ENCODE data around the gene ROCK2.

ROCK2 gene

GRCh38 chr2:11157296-11157695 lies 187.1 kb downstream of the ROCK2 start:
- Histone ChIP-seq H3K27ac (ENCODE audit: low read length) (no peak overlapping the region), H3K4me3 (ENCODE audit: low read depth in 1 of 2, low read length in 2 of 2) (no peak overlapping the region), H3K9me3 (ENCODE audit: control insufficient read depth in 1 of 2, low read length in 2 of 2) (no peaks in the 10 kb centered on the region), H3K4me1 (ENCODE audit: control insufficient read depth in 1 of 2, insufficient read depth in 2 of 2, low read length in 2 of 2) (peaks cover 0 to 12% of the 10 kb centered on the region in 2 donors), H3K36me3 (ENCODE audit: control insufficient read depth in 1 of 2, insufficient read depth in 2 of 2, low read length in 2 of 2) (no peaks in the 10 kb centered on the region), H3K27me3 (ENCODE audit: low read depth, low read length) (no peaks in the 10 kb centered on the region)

DNA sequence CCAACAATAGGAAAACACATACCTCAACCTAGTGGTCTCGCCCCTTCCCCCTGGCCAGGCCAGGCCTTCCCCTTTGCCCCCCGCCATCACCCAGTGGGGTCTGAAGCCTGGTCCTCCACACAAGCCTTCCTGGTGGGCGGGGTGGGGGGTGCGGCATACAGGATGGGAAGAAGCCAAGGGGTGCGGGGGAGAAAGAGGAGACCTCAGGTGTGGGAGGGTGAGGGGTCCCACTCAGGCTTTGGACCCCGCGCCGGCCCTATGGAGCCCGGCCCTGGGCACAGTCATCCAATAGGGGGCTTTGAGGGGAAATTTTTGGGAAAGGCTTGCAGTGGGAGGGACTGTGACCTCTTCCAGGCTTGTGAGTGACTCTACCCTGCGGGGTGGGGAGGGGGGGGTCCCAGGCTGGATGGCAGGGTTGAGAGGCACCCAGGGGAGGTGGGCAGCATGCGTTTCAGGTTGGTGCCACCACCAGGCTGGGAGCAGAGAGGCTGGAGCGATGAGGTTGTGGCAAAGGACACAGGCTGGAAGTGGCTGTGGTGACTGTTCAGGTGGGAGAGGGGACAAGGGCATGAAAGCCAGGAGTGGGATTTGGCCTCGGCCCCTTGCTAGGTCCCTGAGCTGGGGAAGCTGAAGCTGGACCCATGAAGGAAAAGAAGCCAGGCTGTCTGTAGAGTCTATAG lies 187.9 kb downstream of the ROCK2 start:
- Histone ChIP-seq H3K4me3 (ENCODE audit: low read depth in 1 of 2, low read length in 2 of 2) (peak overlapping the region; percentile 70 to 91), H3K9me3 (ENCODE audit: control insufficient read depth in 1 of 2, low read length in 2 of 2) (no peaks in the 10 kb centered on the region), H3K4me1 (ENCODE audit: control insufficient read depth in 1 of 2, insufficient read depth in 2 of 2, low read length in 2 of 2) (peaks cover 0 to 12% of the 10 kb centered on the region in 2 donors), H3K36me3 (ENCODE audit: control insufficient read depth in 1 of 2, insufficient read depth in 2 of 2, low read length in 2 of 2) (no peaks in the 10 kb centered on the region), H3K27me3 (ENCODE audit: low read depth, low read length) (no peaks in the 10 kb centered on the region), H3K27ac (ENCODE audit: low read length) (no peak overlapping the region)

- Histone ChIP-seq H3K9me3 (ENCODE audit: control insufficient read depth in 1 of 2, low read length in 2 of 2) (no peaks in the 10 kb centered on the region), H3K36me3 (ENCODE audit: control insufficient read depth in 1 of 2, insufficient read depth in 2 of 2, low read length in 2 of 2) (no peaks in the 10 kb centered on the region), H3K4me3 (ENCODE audit: low read depth in 1 of 2, low read length in 2 of 2) (peak within 1 kb of the TSS; percentile 70 to 91), H3K4me1 (ENCODE audit: control insufficient read depth in 1 of 2, insufficient read depth in 2 of 2, low read length in 2 of 2) (peaks cover 0 to 12% of the 10 kb centered on the region in 2 donors), H3K27ac (ENCODE audit: low read length) (peak within 1 kb of the TSS; percentile 94), H3K27me3 (ENCODE audit: low read depth, low read length) (no peaks in the 10 kb centered on the region)
These were observed 188.9 kb downstream of the ROCK2 start, which contains the start of gene SLC66A3 for GRCh38 chr2:11155381-11156035. Gene SLC66A3, plus strand, starts transcription at chr2:11155467. Its CDS starts 80 bp downstream, at chr2:11155547.

GRCh38 chr2:11154923-11155380 lies 189.5 kb downstream of the ROCK2 start:
- Histone ChIP-seq H3K27ac (ENCODE audit: low read length) (peak overlapping the region; percentile 94), H3K36me3 (ENCODE audit: control insufficient read depth in 1 of 2, insufficient read depth in 2 of 2, low read length in 2 of 2) (no peaks in the 10 kb centered on the region), H3K27me3 (ENCODE audit: low read depth, low read length) (no peaks in the 10 kb centered on the region), H3K4me1 (ENCODE audit: control insufficient read depth in 1 of 2, insufficient read depth in 2 of 2, low read length in 2 of 2) (peaks cover 0 to 12% of the 10 kb centered on the region in 2 donors), H3K9me3 (ENCODE audit: control insufficient read depth in 1 of 2, low read length in 2 of 2) (no peaks in the 10 kb centered on the region), H3K4me3 (ENCODE audit: low read depth in 1 of 2, low read length in 2 of 2) (peak overlapping the region; percentile 68 to 91)

- Histone ChIP-seq H3K36me3 (ENCODE audit: control insufficient read depth in 1 of 2, insufficient read depth in 2 of 2, low read length in 2 of 2) (no peaks in the 10 kb centered on the region), H3K9me3 (ENCODE audit: control insufficient read depth in 1 of 2, low read length in 2 of 2) (no peaks in the 10 kb centered on the region), H3K4me3 (ENCODE audit: low read depth in 1 of 2, low read length in 2 of 2) (peak overlapping the region; percentile 65 to 68), H3K27ac (ENCODE audit: low read length) (peak overlapping the region; percentile 94), H3K4me1 (ENCODE audit: control insufficient read depth in 1 of 2, insufficient read depth in 2 of 2, low read length in 2 of 2) (peaks cover 0 to 12% of the 10 kb centered on the region in 2 donors), H3K27me3 (ENCODE audit: low read depth, low read length) (no peaks in the 10 kb centered on the region)
These were observed 190.2 kb downstream of the ROCK2 start for GRCh38 chr2:11154016-11154922.

DNA sequence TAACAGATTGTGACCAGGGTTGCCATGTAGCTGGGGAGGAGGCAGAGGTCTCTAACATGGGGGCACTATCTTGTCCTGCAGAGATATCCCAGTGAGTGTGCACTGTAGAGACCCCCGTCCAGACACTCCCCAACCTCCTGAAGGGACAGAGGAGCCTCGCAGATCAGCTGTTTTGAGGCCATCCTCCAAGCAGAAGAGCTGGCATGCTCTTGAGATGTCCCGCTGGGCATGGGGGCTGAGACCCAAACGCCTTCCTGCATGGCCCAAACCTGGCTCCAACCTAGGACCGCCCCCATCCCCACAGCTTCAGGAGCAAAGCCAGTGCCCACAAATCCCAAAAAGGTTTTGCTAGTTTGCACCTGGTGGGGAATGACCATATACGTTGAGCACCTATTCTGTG lies 191.8 kb downstream of the ROCK2 start:
- Histone ChIP-seq H3K4me3 (ENCODE audit: low read depth in 1 of 2, low read length in 2 of 2) (no peak overlapping the region), H3K4me1 (ENCODE audit: control insufficient read depth in 1 of 2, insufficient read depth in 2 of 2, low read length in 2 of 2) (peaks cover 0 to 12% of the 10 kb centered on the region in 2 donors), H3K27me3 (ENCODE audit: low read depth, low read length) (no peaks in the 10 kb centered on the region), H3K9me3 (ENCODE audit: control insufficient read depth in 1 of 2, low read length in 2 of 2) (no peaks in the 10 kb centered on the region), H3K27ac (ENCODE audit: low read length) (no peak overlapping the region), H3K36me3 (ENCODE audit: control insufficient read depth in 1 of 2, insufficient read depth in 2 of 2, low read length in 2 of 2) (no peaks in the 10 kb centered on the region)

DNA sequence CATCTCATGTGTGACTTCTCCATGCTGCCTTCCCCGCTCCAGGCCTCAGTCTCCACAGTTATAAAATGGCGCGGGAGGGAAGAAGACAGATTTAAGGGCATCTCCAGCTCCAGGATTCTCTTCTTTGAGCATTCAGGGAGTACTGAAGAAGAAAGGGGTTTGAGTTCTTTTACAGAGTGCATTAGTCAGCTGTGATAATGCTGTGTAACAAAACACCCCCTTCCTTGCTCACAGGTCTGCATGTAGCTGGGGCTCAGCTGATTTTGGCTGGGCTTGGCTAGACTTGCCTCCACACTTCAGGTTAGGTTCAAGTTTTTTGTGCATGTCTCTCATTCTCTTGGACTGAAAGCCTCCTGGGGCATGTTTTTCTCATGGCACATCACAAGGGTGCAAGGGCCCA lies 197.2 kb downstream of the ROCK2 start:
- Histone ChIP-seq H3K4me3 (ENCODE audit: low read depth in 1 of 2, low read length in 2 of 2) (no peak overlapping the region), H3K27me3 (ENCODE audit: low read depth, low read length) (no peaks in the 10 kb centered on the region), H3K4me1 (ENCODE audit: control insufficient read depth in 1 of 2, insufficient read depth in 2 of 2, low read length in 2 of 2) (no peaks in the 10 kb centered on the region), H3K27ac (ENCODE audit: low read length) (no peak overlapping the region), H3K9me3 (ENCODE audit: control insufficient read depth in 1 of 2, low read length in 2 of 2) (peaks cover 0 to 4% of the 10 kb centered on the region in 2 donors), H3K36me3 (ENCODE audit: control insufficient read depth in 1 of 2, insufficient read depth in 2 of 2, low read length in 2 of 2) (no peaks in the 10 kb centered on the region)

- no peak overlapping the region for H3K27ac ChIP-seq (ENCODE audit: low read length)
- H3K27me3 ChIP-seq (ENCODE audit: low read depth, low read length), result no peaks in the 10 kb centered on the region
- no peaks in the 10 kb centered on the region for H3K4me1 ChIP-seq (ENCODE audit: control insufficient read depth in 1 of 2, insufficient read depth in 2 of 2, low read length in 2 of 2)
- peaks cover 0 to 4% of the 10 kb centered on the region in 2 donors for H3K9me3 ChIP-seq (ENCODE audit: control insufficient read depth in 1 of 2, low read length in 2 of 2)
- no peak overlapping the region for H3K4me3 ChIP-seq (ENCODE audit: low read depth in 1 of 2, low read length in 2 of 2)
- no peaks in the 10 kb centered on the region for H3K36me3 ChIP-seq (ENCODE audit: control insufficient read depth in 1 of 2, insufficient read depth in 2 of 2, low read length in 2 of 2)
These were observed 198.4 kb downstream of the ROCK2 start for GRCh38 chr2:11146076-11146475.

DNA sequence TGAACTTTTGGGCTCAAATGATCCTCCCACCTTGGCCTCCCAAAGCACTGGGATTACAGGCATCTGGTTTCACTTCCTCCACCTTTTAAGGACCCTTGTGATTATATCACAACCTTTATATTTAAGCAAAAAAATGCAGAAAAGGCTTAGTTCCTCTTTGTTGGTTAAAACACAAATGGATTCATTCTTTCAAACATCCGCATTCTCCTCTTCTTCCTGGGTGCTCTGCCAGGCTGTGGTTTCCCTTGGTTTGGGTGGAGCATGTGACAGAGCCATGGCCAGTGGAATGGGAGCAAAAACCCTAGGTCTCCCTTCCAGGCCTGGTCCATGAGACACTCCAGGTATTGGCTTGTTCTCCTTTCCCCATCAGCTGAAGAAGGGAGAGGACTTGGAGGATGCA lies 199.1 kb downstream of the ROCK2 start:
- peaks cover 0 to 4% of the 10 kb centered on the region in 2 donors for H3K9me3 ChIP-seq (ENCODE audit: control insufficient read depth in 1 of 2, low read length in 2 of 2)
- no peaks in the 10 kb centered on the region for H3K27me3 ChIP-seq (ENCODE audit: low read depth, low read length)
- H3K27ac ChIP-seq (ENCODE audit: low read length), result no peak overlapping the region
- no peaks in the 10 kb centered on the region for H3K4me1 ChIP-seq (ENCODE audit: control insufficient read depth in 1 of 2, insufficient read depth in 2 of 2, low read length in 2 of 2)
- no peaks in the 10 kb centered on the region for H3K36me3 ChIP-seq (ENCODE audit: control insufficient read depth in 1 of 2, insufficient read depth in 2 of 2, low read length in 2 of 2)
- no peak overlapping the region for H3K4me3 ChIP-seq (ENCODE audit: low read depth in 1 of 2, low read length in 2 of 2)

DNA sequence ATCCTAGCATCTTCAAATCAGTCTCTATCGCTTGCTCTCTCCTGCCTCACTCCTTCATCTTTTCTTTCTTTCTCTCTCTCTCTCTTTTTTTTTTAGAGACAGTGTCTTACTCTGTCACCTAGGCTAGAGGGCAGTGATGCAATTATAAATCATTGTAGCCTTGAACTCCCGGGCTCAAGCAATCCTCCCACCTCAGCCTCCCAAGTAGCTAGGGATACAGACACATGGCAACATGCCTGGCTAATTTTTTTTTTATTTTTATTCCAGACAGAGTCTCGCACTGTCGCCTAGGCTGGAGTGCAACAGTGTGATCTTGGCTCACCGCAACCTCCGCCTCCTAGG lies 199.7 kb downstream of the ROCK2 start:
- Histone ChIP-seq H3K27ac (ENCODE audit: low read length) (no peak overlapping the region), H3K9me3 (ENCODE audit: control insufficient read depth in 1 of 2, low read length in 2 of 2) (peaks cover 0 to 4% of the 10 kb centered on the region in 2 donors)

More for the DNA sequence above, 199.7 kb downstream of the ROCK2 start:
- Histone ChIP-seq H3K36me3 (ENCODE audit: control insufficient read depth in 1 of 2, insufficient read depth in 2 of 2, low read length in 2 of 2) (no peaks in the 10 kb centered on the region), H3K4me1 (ENCODE audit: control insufficient read depth in 1 of 2, insufficient read depth in 2 of 2, low read length in 2 of 2) (no peaks in the 10 kb centered on the region), H3K27me3 (ENCODE audit: low read depth, low read length) (no peaks in the 10 kb centered on the region), H3K4me3 (ENCODE audit: low read depth in 1 of 2, low read length in 2 of 2) (no peak overlapping the region)
